ENCODE results near the gene DIPK2A. TPM values are rescaled to one million over a fixed set of nuclear protein-coding genes. Genes with fewer than 3 reads are reported as not detected.

DIPK2A gene
- total and polyA plus RNA-seq, 2 donors = 19.8 to 23.5 TPM

Other genes with a start within 250 kb of the DIPK2A start
- gene SLC9A9, start 123.4 kb upstream of the DIPK2A start, total RNA-seq = 20.5 TPM
- gene SLC9A9, start 123.4 kb upstream of the DIPK2A start, polyA plus RNA-seq = 21.2 TPM

Measured in thymus (tissue), 2 donors.